ENCODE results near the gene CEP57L1.
"Not testable (repeated sequence)": the region's sequence is repeated elsewhere in the genome, so short reads cannot be mapped to it uniquely, and the experiment has no call there.

The CEP57L1 gene

DNA sequence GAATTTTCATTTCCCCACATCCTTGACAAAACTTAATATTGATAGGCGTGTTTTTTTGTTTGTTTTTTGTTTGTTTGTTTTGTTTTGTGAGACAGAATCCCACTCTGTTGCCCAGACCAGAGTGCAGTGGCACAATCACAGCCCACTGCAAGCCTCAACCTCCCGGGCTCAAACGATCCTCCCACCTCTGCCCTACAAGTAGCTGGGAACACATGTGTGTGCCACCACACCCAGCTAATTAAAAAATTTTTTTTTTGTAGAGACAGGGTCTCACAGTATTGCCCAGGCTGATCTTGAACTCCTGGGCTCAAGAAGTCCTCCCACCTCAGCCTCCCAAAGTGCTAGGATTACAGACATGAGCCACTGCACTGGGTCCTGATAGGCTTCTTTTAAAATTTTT is 9.2 kb downstream of the CEP57L1 start:
- H3K4me3 ChIP-seq (ENCODE audit: low read depth, low read length): no peak overlapping the region

DNA sequence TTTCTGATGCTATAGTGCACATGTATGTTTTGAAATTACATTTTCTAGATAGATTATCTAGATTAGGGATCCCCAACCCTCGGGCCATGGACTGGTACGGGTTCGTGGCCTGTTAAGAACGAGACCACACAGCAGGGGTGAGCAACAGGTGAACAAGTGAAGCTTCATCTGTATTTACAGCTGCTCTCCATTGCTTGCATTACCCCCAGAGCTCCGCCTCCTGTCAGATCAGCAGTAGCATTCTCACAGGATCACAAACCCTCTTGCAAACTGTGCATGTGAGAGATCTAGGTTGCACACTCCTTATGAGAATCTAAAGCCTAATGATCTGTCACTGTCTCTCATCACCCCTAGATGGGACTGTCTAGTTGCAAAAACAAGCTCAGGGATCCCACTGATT is 10.4 kb downstream of the CEP57L1 start:
- H3K4me3 ChIP-seq (ENCODE audit: low read depth, low read length): no peak overlapping the region

GRCh38 chr6:109109663-109110062 is 14.4 kb downstream of the CEP57L1 start:
- H3K4me3 ChIP-seq (ENCODE audit: low read depth, low read length): not testable (repeated sequence)

GRCh38 chr6:109112663-109113062 is 17.4 kb downstream of the CEP57L1 start:
- not testable (repeated sequence) for H3K4me3 ChIP-seq (ENCODE audit: low read depth, low read length)

DNA sequence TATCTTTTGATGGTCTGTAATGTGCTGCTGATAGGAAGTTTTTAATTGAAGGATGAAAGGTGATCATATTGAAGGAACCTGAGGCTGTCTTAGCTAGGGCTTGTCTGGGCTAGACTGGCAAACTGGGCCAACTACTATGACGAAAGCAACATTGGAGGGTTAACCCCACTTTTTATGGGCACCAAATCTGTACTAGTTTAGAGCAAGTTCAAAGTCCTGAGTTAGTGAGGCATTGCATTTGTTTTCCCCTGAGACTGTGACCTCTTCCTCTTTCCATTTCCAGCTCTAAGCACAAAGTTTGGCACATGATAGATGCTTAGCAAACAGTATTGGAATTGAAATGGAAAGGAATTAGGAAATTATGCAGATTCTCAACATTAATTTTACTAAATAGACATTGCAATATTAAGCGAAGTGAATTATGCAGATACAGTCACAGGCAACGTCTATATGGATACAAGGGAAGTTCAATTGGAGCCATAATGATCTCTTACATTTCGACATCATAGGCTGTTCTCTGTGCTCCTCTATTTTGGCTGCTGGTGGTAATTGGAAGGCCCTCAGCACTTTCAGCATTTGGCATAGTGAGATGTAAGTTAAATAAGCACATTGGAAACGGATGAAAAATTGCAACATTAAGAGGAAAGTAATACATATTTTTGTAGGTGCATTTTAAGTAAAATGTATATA is 22.2 kb downstream of the CEP57L1 start:
- no peak overlapping the region for H3K4me3 ChIP-seq (ENCODE audit: low read depth, low read length)

- no peak overlapping the region for H3K4me3 ChIP-seq (ENCODE audit: low read depth, low read length)
Observed at GRCh38 chr6:109118337-109118736, 23.0 kb downstream of the CEP57L1 start.

- no peak overlapping the region for H3K4me3 ChIP-seq (ENCODE audit: low read depth, low read length)
Observed at GRCh38 chr6:109118871-109119354, 23.6 kb downstream of the CEP57L1 start.

- no peak overlapping the region for H3K4me3 ChIP-seq (ENCODE audit: low read depth, low read length)
Observed at GRCh38 chr6:109121411-109121810, 26.1 kb downstream of the CEP57L1 start.

- no peak overlapping the region for H3K4me3 ChIP-seq (ENCODE audit: low read depth, low read length)
Observed at GRCh38 chr6:109124219-109124618, 28.9 kb downstream of the CEP57L1 start.

- H3K4me3 ChIP-seq (ENCODE audit: low read depth, low read length): no peak overlapping the region
Observed at GRCh38 chr6:109125504-109125903, 30.2 kb downstream of the CEP57L1 start.

GRCh38 chr6:109130065-109130464 is 34.8 kb downstream of the CEP57L1 start:
- no peak overlapping the region for H3K4me3 ChIP-seq (ENCODE audit: low read depth, low read length)

GRCh38 chr6:109135600-109135999 is 40.3 kb downstream of the CEP57L1 start:
- not testable (repeated sequence) for H3K4me3 ChIP-seq (ENCODE audit: low read depth, low read length)

DNA sequence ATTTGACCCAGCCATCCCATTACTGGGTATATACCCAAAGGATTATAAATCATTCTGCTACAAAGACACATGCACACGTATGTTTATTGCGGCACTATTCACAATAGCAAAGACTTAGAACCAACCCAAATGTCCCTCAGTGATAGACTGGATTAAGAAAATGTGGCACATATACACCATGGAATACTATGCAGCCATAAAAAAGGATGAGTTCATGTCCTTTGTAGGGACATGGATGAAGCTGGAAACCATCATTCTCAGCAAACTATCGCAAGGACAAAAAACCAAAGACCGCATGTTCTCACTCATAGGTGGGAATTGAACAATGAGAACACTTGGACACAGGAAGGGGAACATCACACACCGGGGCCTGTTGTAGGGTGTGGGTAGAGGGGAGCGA is 40.7 kb downstream of the CEP57L1 start:
- H3K4me3 ChIP-seq (ENCODE audit: low read depth, low read length): not testable (repeated sequence)

DNA sequence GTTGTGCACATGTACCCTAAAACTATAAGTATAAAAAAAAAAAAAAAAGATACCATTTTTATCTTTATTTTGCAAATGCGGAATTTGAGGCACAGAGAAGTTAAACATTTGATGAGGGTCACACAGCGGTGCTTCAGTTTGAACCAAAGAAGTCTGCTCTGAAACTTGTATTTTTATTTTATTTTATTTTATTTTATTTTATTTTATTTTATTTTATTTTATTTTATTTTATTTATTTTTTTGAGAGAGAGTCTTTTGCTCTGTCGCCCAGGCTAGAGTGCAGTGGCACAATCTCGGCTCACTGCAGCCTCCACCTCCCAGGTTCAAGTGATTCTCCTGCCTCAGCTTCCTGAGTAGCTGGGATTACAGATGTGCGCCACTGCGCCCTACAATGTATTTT is 41.2 kb downstream of the CEP57L1 start:
- not testable (repeated sequence) for H3K4me3 ChIP-seq (ENCODE audit: low read depth, low read length)

- no peak overlapping the region for H3K4me3 ChIP-seq (ENCODE audit: low read depth, low read length)
Observed at GRCh38 chr6:109139109-109139508, 43.8 kb downstream of the CEP57L1 start.

DNA sequence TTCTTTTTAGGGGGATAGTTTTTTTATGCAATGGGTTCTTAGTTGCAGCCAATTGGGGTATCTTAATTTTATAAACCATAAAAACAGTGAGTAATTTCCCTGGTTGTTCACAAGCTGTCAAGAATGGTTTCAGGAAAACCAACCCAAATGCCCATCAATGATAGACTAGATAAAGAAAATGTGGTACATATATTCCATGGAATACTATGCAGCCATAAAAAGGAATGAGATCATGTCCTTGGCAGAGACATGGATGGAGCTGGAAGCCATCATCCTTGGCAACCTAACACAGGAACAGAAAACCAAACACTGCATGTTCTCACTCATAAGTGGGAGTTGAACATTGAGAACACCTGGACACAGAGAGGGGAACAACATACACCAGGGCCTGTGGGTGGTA is 46.8 kb downstream of the CEP57L1 start:
- not testable (repeated sequence) for H3K4me3 ChIP-seq (ENCODE audit: low read depth, low read length)

DNA sequence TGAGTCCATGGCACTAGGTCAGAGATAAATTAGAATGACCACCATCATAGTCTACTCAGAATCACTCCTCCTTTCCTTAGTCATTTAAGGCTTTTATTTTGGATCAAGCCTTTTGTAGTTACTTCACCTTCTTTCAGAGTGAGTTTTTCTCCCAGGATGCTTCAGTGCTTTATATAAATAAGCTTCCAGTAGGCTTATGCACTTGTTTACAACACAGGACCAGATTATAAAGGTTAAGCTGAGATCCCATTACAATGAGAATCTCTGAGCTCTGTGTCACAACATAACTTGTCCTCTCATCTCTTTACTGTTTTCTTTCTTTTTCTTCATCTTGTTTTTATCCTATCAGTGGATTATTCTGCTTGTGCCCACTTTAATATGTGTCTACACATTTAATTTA is 47.9 kb downstream of the CEP57L1 start:
- H3K4me3 ChIP-seq (ENCODE audit: low read depth, low read length): no peak overlapping the region

GRCh38 chr6:109148251-109148650 is 52.9 kb downstream of the CEP57L1 start:
- not testable (repeated sequence) for H3K4me3 ChIP-seq (ENCODE audit: low read depth, low read length)

DNA sequence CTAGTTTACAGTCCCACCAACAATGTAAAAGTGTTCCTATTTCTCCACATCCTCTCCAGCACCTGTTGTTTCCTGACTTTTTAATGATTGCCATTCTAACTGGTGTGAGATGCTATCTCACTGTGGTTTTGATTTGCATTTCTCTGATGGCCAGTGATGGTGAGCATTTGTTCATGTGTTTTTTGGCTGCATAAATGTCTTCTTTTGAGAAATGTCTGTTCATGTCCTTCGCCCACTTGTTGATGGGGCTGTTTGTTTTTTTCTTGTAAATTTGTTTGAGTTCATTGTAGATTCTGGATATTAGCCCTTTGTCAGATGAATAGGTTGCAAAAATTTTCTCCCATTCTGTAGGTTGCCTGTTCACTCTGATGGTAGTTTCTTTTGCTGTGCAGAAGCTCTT is 53.4 kb downstream of the CEP57L1 start:
- H3K4me3 ChIP-seq (ENCODE audit: low read depth, low read length): not testable (repeated sequence)

DNA sequence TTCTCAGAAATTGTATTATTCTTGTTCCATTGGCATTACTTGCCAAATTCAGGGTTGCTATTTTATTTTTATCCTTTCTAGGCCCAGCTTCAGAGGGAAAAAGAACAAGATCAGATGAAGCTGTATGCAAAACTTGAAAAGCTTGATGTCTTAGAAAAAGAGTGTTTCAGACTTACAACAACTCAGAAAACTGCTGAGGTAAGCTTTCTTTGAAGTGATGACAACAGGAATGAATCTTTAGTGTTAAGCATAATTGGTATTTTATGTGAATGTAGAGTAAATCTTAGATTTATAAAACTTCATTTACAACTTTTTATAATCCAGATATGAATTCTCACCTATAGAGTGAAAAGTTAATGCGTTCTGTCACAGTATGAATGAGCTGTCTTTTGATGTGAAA is 58.4 kb downstream of the CEP57L1 start:
- no peak overlapping the region for H3K4me3 ChIP-seq (ENCODE audit: low read depth, low read length)

- no peak overlapping the region for H3K4me3 ChIP-seq (ENCODE audit: low read depth, low read length)
Observed at GRCh38 chr6:109164331-109164730, 69.0 kb downstream of the CEP57L1 start.

DNA sequence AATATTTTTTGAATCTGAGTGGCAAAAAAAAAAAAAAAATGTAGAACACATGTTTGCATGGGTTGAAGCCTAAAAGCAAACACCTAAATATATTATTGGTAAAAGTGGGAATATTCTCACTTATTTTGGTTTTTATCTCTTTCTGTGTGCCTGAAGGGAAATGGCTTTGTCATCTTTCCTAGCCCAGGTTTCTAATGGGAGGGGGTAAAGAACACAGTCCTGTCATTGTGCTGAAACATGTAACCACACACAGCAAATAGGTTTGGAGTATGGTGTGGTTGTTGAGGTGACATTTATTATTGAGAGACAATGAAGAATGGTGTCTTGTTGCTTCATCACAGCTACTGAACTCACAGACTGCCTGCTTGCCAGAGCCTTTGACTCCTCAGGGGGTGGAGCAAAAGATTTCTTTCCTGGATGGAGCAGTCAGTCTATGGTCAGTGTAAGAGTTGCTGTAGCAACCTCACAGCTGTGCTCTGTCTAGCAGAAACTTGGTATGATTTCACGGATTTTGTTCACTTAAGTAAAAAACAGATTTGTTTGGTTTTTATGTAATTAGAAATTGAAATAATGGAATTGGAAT is 70.2 kb downstream of the CEP57L1 start:
- H3K4me3 ChIP-seq (ENCODE audit: low read depth, low read length): no peak overlapping the region

DNA sequence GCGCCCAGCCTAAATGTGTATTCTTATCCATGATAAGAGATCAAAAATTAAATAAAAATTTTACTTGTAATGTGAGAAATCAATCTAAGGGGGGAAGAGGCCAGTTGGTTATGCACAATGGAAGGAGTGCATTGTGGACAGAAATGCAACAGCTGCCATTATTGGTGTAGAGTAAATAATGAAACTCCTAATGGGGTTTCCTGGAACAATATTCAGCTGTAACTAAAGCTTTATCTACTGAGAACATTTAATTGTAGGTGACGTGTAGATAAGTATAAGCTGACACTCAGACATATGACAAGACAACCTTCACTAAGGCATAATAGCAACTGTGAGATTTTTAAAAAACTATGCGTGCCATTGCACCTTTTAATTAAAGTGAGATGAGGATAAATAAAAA is 71.4 kb downstream of the CEP57L1 start:
- no peak overlapping the region for H3K4me3 ChIP-seq (ENCODE audit: low read depth, low read length)
